HG02678 (cell line): ENCODE results near the gene KRT80.

Source experiments
- ATAC-seq: cut with Tn5 transposase; IDR thresholded peaks from one replicate; pipeline ENCODE4 v1.9.1; 2021; ENCODE audit warnings: mild to moderate bottlenecking, moderate library complexity; ENCODE audit not compliant: unreplicated experiment

KRT80 gene

GRCh38 chr12:52211716-52212585, 20.1 kb upstream of the KRT80 start:
- no peak for ATAC-seq

GRCh38 chr12:52210925-52211650, 19.3 kb upstream of the KRT80 start:
- no peak for ATAC-seq

DNA sequence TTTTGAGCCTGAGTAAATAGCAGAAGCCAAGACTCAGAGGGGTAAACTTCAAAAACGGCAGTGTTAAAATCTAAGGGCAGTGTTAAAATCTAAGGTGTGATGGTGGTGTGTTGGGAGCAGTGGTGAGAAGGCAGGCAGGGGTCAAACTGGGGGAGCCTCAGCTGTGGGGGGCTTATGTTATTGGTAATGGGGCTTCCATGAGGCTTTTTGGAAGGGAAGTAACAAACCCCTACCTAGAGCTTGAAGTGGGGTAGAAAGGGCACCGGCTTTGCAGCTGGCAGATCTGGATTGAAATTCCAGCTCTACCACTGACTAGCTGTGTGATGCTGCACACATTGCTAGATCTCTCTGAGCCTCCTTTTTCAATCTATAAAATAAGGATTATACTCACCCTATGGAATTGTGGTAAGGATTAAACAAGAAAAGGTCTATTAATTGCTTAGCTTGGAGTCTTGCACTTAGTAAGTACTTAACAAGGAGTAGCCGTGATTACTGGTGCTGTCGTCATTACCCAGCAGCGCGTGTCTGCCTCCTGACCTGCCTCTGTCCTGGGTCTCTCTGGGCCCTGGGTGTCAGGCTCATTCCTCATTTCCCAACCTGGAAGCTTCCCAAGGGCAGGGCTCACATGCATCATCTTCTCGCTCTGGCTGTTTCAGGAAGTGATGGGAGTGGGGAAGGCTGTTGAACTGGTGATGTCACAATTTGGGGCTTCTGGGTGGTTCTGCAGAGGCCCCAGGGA, 18.5 kb upstream of the KRT80 start:
- no peak for ATAC-seq

DNA sequence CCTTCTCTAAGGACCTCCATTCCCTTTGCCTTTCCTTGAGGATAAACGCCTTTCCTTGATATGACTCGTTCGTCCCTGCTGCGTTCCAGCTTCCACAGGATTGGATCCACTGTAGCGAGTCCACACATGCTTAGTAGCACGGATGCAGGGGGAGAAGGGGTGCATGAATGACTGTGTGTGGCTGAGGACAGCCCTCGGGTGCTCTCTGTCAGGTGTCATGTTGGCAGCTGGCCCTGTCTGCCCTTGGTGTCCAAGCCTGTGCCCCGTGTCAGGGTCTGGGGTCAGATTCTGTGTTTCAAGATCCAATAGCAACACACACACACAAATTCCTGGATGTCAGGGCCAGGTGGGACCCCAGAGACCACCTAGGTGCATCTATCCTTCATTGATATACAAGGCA, 17.5 kb upstream of the KRT80 start:
- no peak for ATAC-seq

- no peak for ATAC-seq
Observed at GRCh38 chr12:52208424-52209165, 16.8 kb upstream of the KRT80 start.

DNA sequence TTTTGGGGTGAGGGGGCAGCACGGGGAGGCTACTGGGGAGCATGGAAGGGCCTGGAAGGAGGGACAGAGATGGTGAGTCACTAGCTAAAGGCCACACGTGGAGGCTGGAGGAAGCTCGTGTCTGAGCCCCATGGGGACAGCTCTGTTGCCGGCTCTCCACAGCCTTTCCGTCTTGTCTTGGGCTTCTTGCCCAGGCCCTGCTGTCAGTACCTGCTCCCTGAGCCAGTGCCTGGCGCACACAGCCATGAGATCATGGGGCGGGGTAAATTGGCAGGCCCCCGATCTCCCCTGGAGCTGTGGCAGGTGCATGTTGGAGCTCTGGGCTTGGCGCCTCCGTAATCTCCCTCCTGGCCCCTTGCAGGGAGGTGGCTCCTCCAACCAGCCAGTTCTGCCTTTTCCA, 16.1 kb upstream of the KRT80 start:
- no peak for ATAC-seq

GRCh38 chr12:52207106-52207505, 15.3 kb upstream of the KRT80 start:
- ATAC-seq = no peak

- ATAC-seq = no peak
Observed at GRCh38 chr12:52206304-52207040, 14.7 kb upstream of the KRT80 start.

DNA sequence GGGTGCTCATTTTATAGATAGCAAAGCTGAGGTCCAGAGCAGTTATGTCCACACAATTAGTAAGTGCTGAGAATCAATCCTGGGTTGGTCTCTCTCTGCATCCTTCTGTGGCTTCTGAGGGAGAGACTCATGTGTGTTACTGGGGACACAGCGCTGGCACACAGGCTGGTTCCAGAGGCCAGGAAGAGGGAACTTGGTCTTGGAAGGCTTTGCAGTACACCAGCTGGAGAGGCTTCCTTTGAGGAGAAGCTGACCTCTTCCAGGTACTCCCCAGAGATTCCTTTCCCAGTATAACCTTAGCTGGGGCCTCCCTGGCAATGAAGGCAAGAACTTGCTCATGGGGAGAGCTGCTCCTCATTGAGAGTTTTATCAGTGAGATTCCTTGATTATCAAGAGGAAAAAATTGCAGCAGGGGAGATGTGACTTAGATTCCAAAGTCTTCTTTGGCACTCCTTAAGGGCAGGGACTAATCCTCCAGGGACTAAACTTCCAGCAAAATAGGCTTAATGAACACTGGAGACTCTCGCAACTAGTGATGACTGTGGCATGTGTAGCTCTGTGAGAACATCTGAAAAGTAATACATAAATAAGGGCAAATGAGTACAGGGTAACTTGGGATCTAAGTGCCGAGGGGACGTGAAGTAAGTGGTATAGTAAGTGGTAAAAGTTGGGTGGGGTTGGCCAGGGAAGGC, 13.9 kb upstream of the KRT80 start:
- ATAC-seq = no peak

DNA sequence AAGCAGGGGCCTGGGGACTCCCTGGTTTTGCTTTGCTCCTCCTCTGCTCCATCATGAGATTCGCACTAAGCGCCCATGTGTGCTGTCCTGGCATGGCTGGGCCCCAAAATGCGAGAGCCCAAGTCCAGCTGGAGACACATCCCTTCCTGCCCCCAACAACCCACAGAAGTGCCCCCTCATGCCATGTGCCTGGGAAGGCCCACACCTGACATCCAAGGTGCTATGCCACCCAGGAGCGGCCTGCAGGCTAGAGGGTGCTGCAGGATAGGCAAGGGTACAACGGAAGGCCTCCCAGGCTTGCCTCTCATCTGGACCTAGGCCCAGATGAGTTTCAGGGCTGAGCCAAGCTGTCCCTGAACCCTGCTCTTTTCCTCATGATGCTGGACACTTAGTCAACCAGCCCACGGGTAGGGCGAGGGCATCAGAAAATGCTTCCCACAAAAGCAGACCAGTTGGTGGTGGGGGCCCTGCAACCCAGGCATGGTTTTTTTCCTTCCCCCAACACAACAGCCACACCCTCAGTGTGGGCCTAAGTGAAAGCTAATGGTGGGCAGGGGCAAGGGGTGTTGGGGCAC, 13.2 kb upstream of the KRT80 start:
- no peak for ATAC-seq

- ATAC-seq = no peak
Observed at GRCh38 chr12:52204095-52204930, 12.5 kb upstream of the KRT80 start.

- no peak for ATAC-seq
Observed at GRCh38 chr12:52203079-52203921, 11.5 kb upstream of the KRT80 start.

DNA sequence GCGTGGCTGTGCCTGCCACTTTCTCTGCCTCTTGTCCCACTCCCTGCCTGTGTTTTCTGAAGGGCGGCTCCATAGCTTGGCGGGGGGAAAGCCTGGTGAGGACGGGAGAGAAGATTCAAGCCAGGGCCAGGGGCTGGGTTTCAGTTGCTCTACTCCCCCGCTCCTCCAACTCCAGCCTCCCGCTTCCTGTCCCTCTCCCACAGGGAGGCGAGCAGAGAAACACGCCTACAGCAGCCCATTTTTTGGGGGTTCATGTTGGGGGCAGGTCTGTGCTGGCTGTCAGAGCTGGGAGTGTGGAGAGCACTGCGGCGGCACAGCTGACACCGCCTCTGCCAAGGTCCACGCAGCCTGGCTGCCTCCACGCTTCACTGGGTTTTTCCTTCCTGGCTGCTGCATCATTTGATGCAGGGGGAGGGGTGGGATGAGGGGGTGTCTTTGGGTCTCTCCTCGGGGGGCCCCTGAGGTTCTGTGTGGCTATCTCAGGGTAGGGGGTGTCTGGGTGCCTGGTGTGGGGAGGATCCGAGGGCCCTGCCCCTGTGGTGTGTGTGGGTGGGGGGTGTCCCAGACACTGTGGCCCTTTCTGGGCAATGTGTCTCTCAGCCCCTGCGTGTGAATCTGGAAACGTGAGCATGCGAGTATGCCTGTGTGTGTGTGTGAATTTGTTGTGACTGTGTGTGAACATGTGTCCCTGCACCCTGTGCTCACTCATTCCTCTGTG, 10.7 kb upstream of the KRT80 start:
- no peak for ATAC-seq

DNA sequence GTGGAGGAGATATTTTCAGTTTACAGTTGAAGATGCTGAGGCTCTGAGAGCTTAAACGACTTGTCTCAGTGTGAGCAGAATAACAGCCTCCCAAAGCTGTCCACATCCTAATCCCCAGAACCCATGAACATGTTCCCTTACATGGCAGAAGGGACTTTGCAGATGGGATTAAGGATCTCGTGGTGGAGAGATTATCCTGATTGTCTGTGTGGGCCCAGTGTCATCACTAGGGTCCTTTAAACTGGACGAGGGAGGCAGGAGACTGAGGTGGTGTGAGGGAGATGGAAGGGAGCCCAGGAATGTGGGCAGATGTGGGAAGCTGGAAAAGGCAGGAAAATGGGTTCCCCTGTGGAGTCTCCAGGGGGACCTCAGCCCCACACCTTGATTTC, 9.6 kb upstream of the KRT80 start:
- no peak for ATAC-seq

DNA sequence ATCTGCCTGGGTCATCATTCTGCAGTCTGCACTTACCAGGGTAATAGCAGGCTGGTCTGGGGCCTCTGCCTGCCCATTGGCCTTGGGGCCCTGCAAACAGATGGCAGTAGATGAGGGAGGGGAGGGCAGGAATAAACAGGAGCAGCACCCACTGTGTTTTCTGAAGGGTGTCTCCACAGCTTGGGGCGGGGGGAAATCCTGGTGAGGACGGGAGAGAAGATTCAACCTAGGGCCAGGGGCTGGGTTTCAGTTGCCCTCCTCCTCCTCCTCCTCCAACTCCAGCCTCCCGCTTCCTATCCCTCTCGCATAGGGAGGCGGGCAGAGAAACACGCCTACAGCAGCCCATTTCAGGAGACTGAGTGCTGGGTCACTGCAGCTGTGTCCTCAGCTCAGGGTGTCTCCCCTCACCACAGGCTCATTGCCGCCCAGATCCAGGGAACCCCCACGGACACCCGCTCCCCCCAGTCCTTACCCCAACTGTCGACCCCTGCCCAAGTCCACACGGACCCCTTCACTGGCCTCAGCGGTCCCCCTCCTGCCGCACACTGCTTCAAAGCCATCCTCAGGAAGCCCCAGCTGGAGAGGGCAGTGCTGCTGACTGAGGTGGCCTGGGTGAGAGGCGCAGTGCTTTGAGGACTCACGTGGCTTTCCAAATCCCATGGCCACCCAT, 9.1 kb upstream of the KRT80 start:
- ATAC-seq = no peak

- ATAC-seq = no peak
Observed at GRCh38 chr12:52200086-52200780, 8.4 kb upstream of the KRT80 start.
